Memory B cell (primary cell): ENCODE measurements around the gene PPP1R3E.
"Not testable (repeated sequence)": the region's sequence is repeated elsewhere in the genome, so short reads cannot be mapped to it uniquely, and the experiment has no call there.

Source experiments
- ATAC-seq: fragments of 150-1000 bp; cut with Tn5 transposase; 2 replicates; pipeline ENCODE4 v1.10.0; 2021; ENCODE audit warnings: low read depth, mild to moderate bottlenecking, moderate library complexity
- DNase-seq, 2 donors: peaks; one replicate each; pipeline ENCODE4 v3.0.0; 2022; ENCODE audit warnings: low spot score in 2 of 2
- H3K27ac Mint-ChIP-seq: one replicate; pipeline ENCODE4 v1.8.0; 2022; ENCODE audit warnings: mild to moderate bottlenecking, moderate library complexity, mixed read lengths
- H3K27me3 Mint-ChIP-seq: one replicate; pipeline ENCODE4 v1.8.0; 2022; ENCODE audit warnings: mixed read lengths
- H3K36me3 Mint-ChIP-seq: one replicate; pipeline ENCODE4 v1.8.0; 2022; ENCODE audit warnings: mild to moderate bottlenecking, mixed read lengths
- H3K4me1 Mint-ChIP-seq: one replicate; pipeline ENCODE4 v1.8.0; 2022; ENCODE audit warnings: mixed read lengths
- H3K4me3 Mint-ChIP-seq: one replicate; pipeline ENCODE4 v1.8.0; 2022; ENCODE audit warnings: mild to moderate bottlenecking, moderate library complexity, mixed read lengths
- H3K9me3 Mint-ChIP-seq: one replicate; pipeline ENCODE4 v1.8.0; 2022; ENCODE audit warnings: mixed read lengths

Gene PPP1R3E

DNA sequence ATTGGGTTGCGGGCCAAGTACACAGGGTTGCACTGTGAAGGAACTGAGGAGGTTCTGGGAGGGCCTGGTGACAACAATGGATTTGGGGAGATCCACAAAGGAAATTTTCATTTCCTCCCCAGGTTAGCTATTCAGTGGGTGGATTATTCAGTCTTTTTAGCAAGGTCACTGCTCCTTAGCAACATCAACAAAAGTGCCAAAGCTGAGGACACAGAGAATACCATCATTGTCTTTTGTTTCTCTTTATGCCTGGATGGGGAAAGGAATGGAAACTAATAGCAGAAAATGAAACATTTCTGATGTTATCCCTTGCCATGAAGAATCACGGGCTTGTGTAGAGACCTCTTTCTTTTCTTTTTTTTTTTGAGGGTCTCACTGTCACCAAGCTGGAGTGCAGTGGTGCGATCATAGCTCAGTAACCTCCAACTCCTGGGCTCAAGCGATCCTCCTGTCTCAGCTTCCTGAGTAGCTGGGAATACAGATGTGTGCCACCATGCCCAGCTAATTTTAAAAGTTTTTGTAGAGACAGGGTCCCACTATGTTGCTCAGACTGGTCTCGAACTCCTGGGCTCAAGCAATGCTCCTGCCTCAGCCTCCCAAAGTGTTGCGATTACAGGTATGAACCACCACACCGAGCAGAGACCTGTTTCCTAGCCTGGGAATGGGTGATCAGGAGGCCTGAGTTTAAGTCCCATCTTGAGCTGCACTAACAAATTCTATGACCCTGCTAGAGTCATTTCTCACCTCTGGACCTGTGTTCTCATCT is 6.5 kb downstream of the PPP1R3E start:
- Mint-ChIP-seq H3K9me3 (no peaks in the 10 kb centered on the region), H3K4me1 (peaks cover 17% of the 10 kb centered on the region), H3K4me3 (no peak overlapping the region), H3K27me3 (no peaks in the 10 kb centered on the region), H3K36me3 (peaks cover 4% of the 10 kb centered on the region), H3K27ac (peak overlapping the region; percentile 54)
- ATAC-seq = no peak
- no peak for DNase-seq

DNA sequence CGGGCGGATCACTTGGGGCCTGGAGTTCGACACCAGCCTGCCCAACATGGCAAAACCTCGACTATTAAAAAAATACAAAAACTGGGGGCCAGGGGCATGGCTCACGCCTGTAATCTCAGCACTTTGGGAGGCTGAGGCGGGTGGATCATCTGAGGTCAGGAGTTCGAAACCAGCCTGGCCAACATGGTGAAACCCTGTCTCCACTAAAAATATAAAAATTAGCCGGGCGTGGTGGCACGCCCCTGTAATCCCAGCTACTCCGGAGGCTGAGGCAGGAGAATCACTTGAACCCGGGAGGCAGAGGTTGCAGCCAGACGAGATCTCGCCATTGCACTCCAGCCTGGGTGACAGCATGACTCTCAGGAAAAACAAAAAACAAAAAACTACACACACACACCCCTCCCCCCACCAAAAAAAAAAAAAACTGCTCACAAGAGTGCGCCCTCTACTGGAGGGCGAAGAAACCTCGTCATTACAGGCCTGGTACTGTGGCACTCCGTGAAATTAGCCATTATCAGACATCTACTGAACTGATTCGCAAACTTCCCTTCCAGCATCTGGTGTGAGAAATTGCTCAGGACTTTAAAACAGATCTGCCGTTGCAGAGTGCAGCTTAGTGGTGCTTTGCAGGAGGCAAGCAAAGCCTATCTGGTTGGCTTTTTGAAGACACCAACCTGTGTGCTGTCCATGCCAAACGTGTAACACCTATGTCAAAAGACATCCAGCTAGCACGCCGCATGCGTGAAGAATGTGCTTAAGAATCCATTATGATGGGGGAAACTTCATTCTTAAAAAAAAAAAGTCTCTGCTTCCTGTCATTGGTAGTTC is 7.7 kb downstream of the PPP1R3E start:
- peaks cover 4% of the 10 kb centered on the region for H3K36me3 Mint-ChIP-seq
- peaks cover 10% of the 10 kb centered on the region for H3K4me1 Mint-ChIP-seq
- peak overlapping the region; percentile 53 for H3K27ac Mint-ChIP-seq
- DNase-seq = peak; percentile 52 to 69
- H3K9me3 Mint-ChIP-seq = no peaks in the 10 kb centered on the region
- no peaks in the 10 kb centered on the region for H3K27me3 Mint-ChIP-seq
- peak; percentile 84 for ATAC-seq
- H3K4me3 Mint-ChIP-seq = peak overlapping the region; percentile 9

DNA sequence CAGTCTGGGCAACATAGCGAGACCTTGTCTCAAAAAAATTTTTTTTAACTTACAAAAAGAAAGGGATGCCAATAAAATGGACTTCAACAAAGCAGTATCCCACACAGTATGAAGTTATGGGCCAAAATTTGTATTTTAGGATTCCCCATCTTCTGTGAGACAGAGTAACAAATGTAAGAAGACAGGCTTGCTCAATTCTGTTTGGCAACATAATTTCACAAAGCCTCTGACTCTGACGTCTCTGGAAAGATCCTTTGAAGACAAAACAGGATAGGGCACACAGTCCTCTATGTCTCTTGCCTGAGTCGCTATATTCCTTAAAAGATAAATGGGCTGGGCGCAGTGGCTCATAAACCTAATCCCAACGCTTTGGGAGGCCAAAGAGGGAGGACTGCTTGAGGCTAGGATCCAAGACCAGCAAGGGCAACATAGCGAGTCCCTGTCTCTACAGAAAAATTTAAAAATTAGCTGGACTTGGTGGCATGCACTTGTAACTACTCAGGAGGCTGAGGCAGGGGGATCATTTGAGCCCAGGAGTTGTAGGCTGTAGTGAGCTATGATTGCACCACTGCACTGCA is 15.7 kb downstream of the PPP1R3E start:
- ATAC-seq (no peak), DNase-seq (no peak)
- Mint-ChIP-seq H3K9me3 (no peaks in the 10 kb centered on the region), H3K27me3 (no peaks in the 10 kb centered on the region), H3K27ac (peak overlapping the region; percentile 89), H3K4me3 (peak overlapping the region; percentile 97), H3K36me3 (no peaks in the 10 kb centered on the region), H3K4me1 (peaks cover 6% of the 10 kb centered on the region)

DNA sequence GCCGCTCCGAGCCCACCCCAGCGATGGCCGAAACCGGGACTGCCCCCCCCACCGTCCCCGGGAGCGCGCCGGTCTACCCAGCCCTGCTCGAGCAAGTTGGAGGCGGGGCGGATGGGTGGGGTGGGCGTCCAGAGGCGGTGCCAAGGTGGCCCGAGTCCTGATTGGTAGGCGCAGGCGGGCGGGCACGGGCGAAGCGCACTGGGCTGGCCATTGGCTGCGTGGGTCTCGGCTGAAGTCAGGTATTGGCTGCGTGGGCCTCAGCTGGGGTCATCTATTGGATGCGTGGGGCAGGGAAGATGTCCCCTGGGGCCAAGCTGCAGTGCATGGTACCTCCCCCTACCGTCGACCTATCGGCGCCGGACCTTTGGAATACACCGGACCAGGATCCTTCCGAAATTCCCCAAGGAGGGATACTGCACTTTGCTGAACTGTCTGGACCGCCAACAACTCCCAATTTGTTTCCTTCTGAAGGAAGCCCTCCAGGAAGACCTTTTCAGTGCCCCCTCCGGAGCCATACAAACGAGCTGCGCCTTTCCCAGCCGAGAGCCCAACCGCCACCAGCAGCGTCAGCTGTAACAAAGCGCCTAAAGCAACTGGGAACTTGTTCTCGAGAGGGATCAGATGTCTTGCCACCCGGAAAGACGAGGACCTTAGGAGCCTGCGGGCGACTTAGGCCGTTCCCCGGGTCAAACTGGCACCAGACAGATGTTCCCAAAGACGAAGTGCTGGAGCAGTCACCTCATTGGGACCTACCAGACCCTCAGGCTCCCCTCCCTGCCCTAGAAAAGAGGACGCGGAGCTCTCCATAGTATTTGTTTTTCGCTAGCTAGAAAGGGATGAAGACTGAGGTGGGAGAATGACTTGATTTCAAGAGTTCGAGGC is 16.4 kb downstream of the PPP1R3E start, which contains the start of gene HOMEZ:
TSS of gene HOMEZ (minus strand) at position 113 of the 882 bp plus-strand sequence. CDS start 180 bp downstream, outside the sequence.
- Mint-ChIP-seq H3K27ac (peak within 1 kb of the TSS; percentile 89), H3K9me3 (no peaks in the 10 kb centered on the region), H3K4me3 (peak within 1 kb of the TSS; percentile 97), H3K36me3 (no peaks in the 10 kb centered on the region), H3K27me3 (no peaks in the 10 kb centered on the region), H3K4me1 (peaks cover 6% of the 10 kb centered on the region)
- ATAC-seq (peak; percentile 96), DNase-seq (peak; percentile 93 to 95)

DNA sequence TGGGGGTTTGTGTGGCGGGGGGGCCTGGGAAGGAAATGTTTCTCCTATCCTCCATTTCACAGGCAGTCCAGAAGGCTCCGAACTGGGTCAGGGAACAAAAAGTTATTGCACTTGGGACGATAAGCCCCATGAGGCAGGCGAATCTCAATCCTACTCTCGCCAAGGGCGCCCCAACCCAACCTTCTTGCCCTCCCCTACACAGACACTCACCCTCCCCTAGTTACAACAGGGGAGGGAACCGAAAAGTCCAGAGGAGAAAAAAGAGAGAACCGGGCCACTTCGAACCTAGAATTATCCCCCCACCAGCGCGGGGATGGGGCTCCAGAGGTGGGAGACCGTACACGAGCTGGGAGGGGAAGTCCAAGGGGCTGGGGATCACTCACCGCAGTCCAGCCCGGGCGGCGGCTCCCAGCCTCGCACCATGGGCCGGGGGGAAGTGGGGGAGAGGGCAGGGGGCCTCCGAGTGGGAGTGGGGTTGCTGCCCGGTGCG is 17.1 kb downstream of the PPP1R3E start:
- H3K36me3 Mint-ChIP-seq = no peaks in the 10 kb centered on the region
- DNase-seq = no peak
- peak; percentile 20 for ATAC-seq
- H3K9me3 Mint-ChIP-seq = no peaks in the 10 kb centered on the region
- H3K4me1 Mint-ChIP-seq = peaks cover 6% of the 10 kb centered on the region
- H3K27me3 Mint-ChIP-seq = no peaks in the 10 kb centered on the region
- H3K4me3 Mint-ChIP-seq = peak overlapping the region; percentile 97
- peak overlapping the region; percentile 89 for H3K27ac Mint-ChIP-seq

DNA sequence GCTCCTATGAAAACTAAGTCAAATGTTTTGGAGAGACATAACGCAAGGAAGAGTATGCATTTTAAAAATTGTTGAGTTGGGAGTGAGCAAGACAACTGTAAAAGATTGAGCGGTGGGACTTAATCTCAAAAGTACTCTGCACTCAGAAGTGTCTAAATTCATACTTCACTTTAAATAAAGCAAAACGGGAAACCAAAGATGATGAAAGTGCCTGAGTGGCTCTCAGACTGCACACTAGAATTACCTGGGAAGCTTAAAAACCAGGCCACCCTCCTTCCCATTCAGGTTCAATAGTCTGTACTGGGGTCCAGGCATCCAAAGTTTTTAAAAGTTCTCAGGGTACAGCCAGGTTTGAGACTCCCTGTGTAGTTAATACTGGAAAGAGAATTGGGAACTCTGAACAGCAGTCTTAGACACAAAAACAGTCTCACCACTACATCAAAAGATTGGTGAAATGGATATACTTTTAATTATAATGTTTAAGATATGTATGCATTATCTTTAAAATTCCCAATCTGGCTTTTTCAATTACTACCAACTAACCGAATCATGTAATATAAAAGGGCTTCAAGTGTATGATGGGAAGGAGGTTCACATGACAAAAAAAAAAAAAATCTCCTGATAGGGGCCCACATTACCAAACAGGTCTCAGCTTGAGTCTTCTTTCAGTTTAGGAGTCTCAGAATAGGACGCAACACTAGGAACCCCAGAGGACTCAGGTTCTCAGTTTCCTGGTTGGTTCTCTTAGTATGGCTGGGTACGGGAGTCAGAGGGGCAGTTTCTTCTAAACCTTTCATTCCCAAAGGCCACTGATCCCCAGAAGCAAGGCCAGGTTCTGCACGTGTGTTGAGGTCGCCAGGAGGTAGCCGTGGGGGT is 17.8 kb downstream of the PPP1R3E start:
- H3K27ac Mint-ChIP-seq = peak overlapping the region; percentile 89
- ATAC-seq = no peak
- DNase-seq = no peak
- H3K36me3 Mint-ChIP-seq = no peaks in the 10 kb centered on the region
- H3K4me3 Mint-ChIP-seq = peak overlapping the region; percentile 97
- no peaks in the 10 kb centered on the region for H3K9me3 Mint-ChIP-seq
- no peaks in the 10 kb centered on the region for H3K27me3 Mint-ChIP-seq
- H3K4me1 Mint-ChIP-seq = peaks cover 6% of the 10 kb centered on the region

DNA sequence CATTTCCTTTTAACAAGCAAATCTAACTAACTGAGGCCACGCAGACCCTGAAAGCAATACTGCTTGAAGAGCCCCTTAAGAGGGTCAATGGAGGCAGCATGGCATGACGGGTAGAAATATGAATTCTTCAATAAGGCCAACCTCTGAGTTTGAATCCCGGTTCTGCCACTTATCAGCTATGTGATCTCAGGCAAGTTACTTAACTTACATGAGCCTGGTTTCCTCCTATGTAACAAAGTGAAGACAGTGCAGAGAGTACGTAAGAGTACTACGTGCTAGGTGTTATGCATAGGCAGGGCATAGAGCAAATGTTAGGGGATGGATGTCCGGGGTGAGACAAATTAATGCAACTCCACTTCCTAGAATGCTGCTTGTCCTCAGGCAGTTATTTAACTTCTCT is 21.4 kb downstream of the PPP1R3E start:
- DNase-seq = no peak
- H3K4me1 Mint-ChIP-seq = peaks cover 6% of the 10 kb centered on the region
- H3K27ac Mint-ChIP-seq = no peak overlapping the region
- H3K9me3 Mint-ChIP-seq = no peaks in the 10 kb centered on the region
- no peak overlapping the region for H3K4me3 Mint-ChIP-seq
- H3K36me3 Mint-ChIP-seq = no peaks in the 10 kb centered on the region
- ATAC-seq = no peak
- H3K27me3 Mint-ChIP-seq = no peaks in the 10 kb centered on the region

DNA sequence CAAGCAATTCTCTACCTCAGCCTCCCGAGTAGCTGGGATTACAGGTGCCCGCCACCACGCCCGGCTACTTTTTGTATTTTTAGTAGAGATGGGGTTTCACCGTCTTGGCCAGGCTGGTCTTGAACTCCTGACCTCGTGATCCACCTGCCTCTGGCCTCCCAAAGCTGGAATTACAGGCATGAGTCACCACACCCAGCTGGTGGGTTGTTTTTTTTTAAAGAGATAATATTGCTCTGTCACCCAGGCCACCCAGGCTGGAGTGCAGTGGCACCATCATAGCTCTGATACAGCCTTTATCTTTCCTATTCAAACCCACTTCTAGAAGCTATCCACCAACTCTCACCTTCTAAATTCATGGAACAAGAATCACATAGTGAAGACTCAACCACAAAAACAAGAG is 24.7 kb downstream of the PPP1R3E start:
- ATAC-seq, H3K27ac Mint-ChIP-seq, H3K36me3 Mint-ChIP-seq, DNase-seq, H3K9me3 Mint-ChIP-seq, H3K4me1 Mint-ChIP-seq, H3K27me3 Mint-ChIP-seq, H3K4me3 Mint-ChIP-seq: not testable (repeated sequence)

DNA sequence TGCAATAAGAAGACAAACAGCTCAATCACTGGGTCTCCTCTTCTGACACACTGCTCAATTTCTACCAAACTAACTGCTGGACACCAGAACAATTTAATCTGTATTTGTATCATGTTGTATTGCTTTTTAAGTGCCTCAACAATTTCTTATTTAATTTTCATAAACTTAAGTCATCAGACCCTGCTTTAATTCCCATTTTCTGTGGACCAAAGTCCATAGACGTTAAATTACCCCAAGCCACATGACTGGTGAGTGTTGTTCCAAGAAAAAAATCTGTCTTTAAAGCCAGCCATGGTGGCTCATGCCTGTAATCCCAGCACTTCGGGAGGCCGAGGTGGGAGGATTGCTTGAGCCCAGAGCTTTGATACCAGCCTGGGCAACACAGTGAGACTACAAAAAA is 25.5 kb downstream of the PPP1R3E start:
- Mint-ChIP-seq H3K4me3 (no peak overlapping the region), H3K9me3 (no peaks in the 10 kb centered on the region), H3K27me3 (no peaks in the 10 kb centered on the region), H3K36me3 (peaks cover 8% of the 10 kb centered on the region), H3K4me1 (no peaks in the 10 kb centered on the region), H3K27ac (no peak overlapping the region)
- no peak for DNase-seq
- no peak for ATAC-seq

DNA sequence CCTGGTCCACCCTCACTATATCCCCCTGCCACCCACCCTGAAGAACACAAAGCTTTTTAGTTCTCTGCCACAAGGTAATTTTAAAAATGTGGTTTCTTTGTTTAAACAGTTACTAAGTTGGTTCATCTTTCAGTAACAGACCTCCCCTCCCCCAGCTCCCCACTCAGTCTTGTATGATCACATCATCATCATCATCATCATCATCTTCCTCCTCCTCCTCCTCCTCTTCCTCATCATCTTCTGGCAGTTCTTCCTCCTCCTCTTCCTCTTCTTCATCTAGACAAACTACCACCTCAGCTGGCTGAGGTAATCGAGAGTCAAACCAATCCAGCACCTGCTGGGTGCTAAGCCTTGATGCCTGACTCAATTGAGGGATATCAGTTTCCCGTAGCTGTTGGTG is 27.2 kb downstream of the PPP1R3E start:
- no peak overlapping the region for H3K27ac Mint-ChIP-seq
- no peak overlapping the region for H3K4me3 Mint-ChIP-seq
- peaks cover 8% of the 10 kb centered on the region for H3K36me3 Mint-ChIP-seq
- no peaks in the 10 kb centered on the region for H3K4me1 Mint-ChIP-seq
- no peaks in the 10 kb centered on the region for H3K27me3 Mint-ChIP-seq
- H3K9me3 Mint-ChIP-seq = no peaks in the 10 kb centered on the region
- DNase-seq = no peak
- no peak for ATAC-seq

DNA sequence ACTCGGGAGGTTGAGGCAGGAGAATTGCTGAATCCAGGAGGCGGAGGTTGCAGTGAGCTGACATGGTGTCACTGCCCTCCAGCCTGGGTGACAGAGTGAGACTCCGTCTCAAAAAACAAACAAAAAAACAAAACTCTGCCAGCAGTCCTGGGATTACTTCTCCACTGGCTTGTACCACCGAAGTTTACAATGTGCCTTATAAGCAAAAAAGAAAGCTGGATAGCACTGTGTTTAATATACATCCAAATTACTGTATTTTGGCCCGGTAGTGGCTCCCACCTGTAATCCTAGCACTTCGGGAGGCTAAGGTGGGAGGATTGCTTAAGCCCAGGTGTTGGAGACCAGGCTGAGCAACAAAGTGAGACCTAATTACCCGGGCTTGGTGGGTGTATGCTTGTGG is 33.5 kb downstream of the PPP1R3E start:
- no peak overlapping the region for H3K27ac Mint-ChIP-seq

DNA sequence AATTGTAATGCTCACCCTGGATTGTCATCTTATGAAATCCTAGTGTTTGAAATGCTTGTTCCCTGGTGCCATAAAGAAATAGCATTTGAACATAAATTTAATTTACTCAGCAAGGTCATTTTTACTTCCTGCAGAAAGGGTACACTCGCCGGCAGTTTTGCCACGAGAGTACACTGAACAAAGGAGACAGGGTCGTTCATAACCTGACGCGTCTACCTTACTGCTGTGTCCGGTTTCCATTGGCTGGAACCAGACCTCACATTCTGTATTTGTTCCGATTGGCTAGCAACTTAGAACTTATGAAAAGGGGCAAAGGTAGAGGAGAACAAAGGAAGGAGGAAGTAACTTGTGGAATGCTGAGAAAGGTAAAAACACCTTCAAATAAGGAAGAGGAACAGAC is 41.8 kb downstream of the PPP1R3E start:
- not testable (repeated sequence) for DNase-seq, ATAC-seq, H3K36me3 Mint-ChIP-seq, H3K9me3 Mint-ChIP-seq, H3K4me3 Mint-ChIP-seq, H3K4me1 Mint-ChIP-seq, H3K27ac Mint-ChIP-seq
- peaks cover 18% of the 10 kb centered on the region for H3K27me3 Mint-ChIP-seq

More for the DNA sequence above, 33.5 kb downstream of the PPP1R3E start:
- Mint-ChIP-seq H3K4me1 (no peaks in the 10 kb centered on the region), H3K9me3 (no peaks in the 10 kb centered on the region), H3K27me3 (peaks cover 5% of the 10 kb centered on the region), H3K36me3 (no peaks in the 10 kb centered on the region), H3K4me3 (no peak overlapping the region)
- DNase-seq = no peak
- ATAC-seq = no peak

DNA sequence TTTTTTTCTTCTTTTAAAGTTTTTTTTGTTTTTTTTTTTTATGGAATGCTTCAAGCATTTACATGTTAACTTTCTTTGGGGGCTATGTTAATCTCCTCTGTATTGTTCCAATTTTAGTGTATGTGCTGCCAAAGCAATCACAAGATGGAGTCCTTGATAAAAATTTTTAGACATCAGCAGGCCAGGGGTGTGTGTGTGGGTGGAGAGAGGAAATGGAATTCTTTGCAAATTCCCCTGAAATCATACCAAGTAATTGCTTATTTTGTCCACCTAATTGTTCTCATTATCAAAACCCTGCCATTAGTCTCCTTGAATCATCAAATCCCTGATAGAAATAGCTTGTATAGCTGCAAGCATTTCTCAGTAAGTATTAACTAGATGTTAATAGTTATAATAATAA is 43.2 kb downstream of the PPP1R3E start:
- H3K36me3 Mint-ChIP-seq = no peaks in the 10 kb centered on the region
- H3K4me3 Mint-ChIP-seq = no peak overlapping the region
- ATAC-seq (no peak), DNase-seq (no peak)
- peaks cover 18% of the 10 kb centered on the region for H3K27me3 Mint-ChIP-seq
- no peaks in the 10 kb centered on the region for H3K9me3 Mint-ChIP-seq
- H3K4me1 Mint-ChIP-seq = no peaks in the 10 kb centered on the region
- H3K27ac Mint-ChIP-seq = no peak overlapping the region
